K562 (cell line): Measurements from ENCODE around the gene MMEL1. TPM values are rescaled to one million over a fixed set of nuclear protein-coding genes. Genes with fewer than 3 reads are reported as not detected.

ENCODE experiments used
- ATF7 ChIP-seq: fragments of 450-650 bp; IDR thresholded peaks from 2 replicates; pipeline ENCODE4 v1.7.1; 2014; ENCODE audit warnings: mild to moderate bottlenecking, moderate library complexity
- NRF1 ChIP-seq, 2 experiments: fragments of 450-650 bp; IDR thresholded peaks in 1 of 2; conservative IDR thresholded peaks in 1 of 2; 2 replicates each; pipeline ENCODE4 v1.6.1; 2014; ENCODE audit warnings: mild to moderate bottlenecking in 2 of 2
- PHF20 ChIP-seq: fragments of 450-650 bp; IDR thresholded peaks from 2 replicates; pipeline ENCODE4 v1.6.1; 2018; ENCODE audit not compliant: partially characterized antibody
- PHF21A ChIP-seq: fragments of 450-650 bp; IDR thresholded peaks from 2 replicates; pipeline ENCODE4 v1.6.1; 2017; ENCODE audit warnings: low read depth, borderline replicate concordance
- POLR2G ChIP-seq: fragments of 200-400 bp; formaldehyde crosslinking; IDR thresholded peaks from 2 replicates; pipeline ENCODE4 v1.6.1; 2017; ENCODE audit warnings: low read depth, mild to moderate bottlenecking, antibody characterized with exemption, low read length, moderate library complexity
- SIN3B ChIP-seq: fragments of 450-650 bp; IDR thresholded peaks from 2 replicates; pipeline ENCODE4 v1.6.1; 2017; ENCODE audit warnings: low read depth, mild to moderate bottlenecking, moderate library complexity
- SMARCE1 ChIP-seq: fragments of 450-650 bp; IDR thresholded peaks from 2 replicates; pipeline ENCODE4 v1.7.1; 2016; ENCODE audit warnings: mild to moderate bottlenecking
- SRSF1 ChIP-seq: fragments of 200-400 bp; formaldehyde crosslinking; IDR thresholded peaks from 2 replicates; pipeline ENCODE4 v1.6.1; 2017; ENCODE audit warnings: mild to moderate bottlenecking, low read depth, low read length, moderate library complexity
- TBP ChIP-seq: optimal IDR thresholded peaks from 2 replicates; pipeline ENCODE3; 2011; ENCODE audit warnings: low read depth, low read length, improper control_type of control experiment
- ZFP36 ChIP-seq: fragments of 150-350 bp; IDR thresholded peaks from 2 replicates; pipeline ENCODE4 v1.6.1; 2018; ENCODE audit warnings: low read length, low read depth; ENCODE audit not compliant: partially characterized antibody
- ZNF445 ChIP-seq: fragments of 250-450 bp; sonication (Bioruptor Pico); IDR thresholded peaks from 2 replicates; pipeline ENCODE4 v1.4.0; 2020; ENCODE audit warnings: low read depth, mild to moderate bottlenecking, moderate library complexity
- polyA plus RNA-seq, 8 experiments: library from polyadenylated mRNA; depleted of rRNA in 4 of 8; stranded (reverse) in 5 of 8; unstranded in 3 of 8; fragments of >200 nt; fragmentation: Nextera tagmentation in 2 of 8; fragmentation: Illumina TruSeq in 1 of 8; extraction: Ambion mirVana in 2 of 8; extraction: Trizol in 1 of 8; gene quantifications; 2 replicates each; pipeline versions ENCODE4 v1.2.1 to v1.2.3, GENCODE V29; 2011 to 2014; ENCODE audit warnings: inconsistent platforms in 1 of 8, missing spikeins in 1 of 8
- total RNA-seq, 7 experiments: library from RNA; depleted of rRNA in 6 of 7; stranded (reverse); fragments of >200 nt in 6 of 7; fragmentation: Illumina TruSeq in 2 of 7; extraction: Trizol in 2 of 7; gene quantifications; 2 replicates each; pipeline versions ENCODE4 v1.2.1 to v1.2.3, GENCODE V29; 2011 to 2021; ENCODE audit warnings: low replicate concordance in 1 of 7
- TF ChIP-seq, protein P1 (sequence below): fragments of 200-800 bp; sonication (Bioruptor generic); IDR thresholded peaks from 2 replicates; pipeline ENCODE4 v1.6.1; 2017; ENCODE audit warnings: missing genetic modification characterization, missing compliant biosample characterization
- TF ChIP-seq, protein P2 (sequence below): fragments of 450-650 bp; formaldehyde crosslinking; IDR thresholded peaks from 2 replicates; pipeline ENCODE4 v1.4.0; 2022; ENCODE audit warnings: missing genetic modification characterization
- TF ChIP-seq, protein P3 (sequence below): conservative IDR thresholded peaks from 2 replicates; pipeline ENCODE4 v1.6.1; 2011; ENCODE audit warnings: low read depth, mild to moderate bottlenecking, low read length; ENCODE audit not compliant: control insufficient read depth
- TF ChIP-seq, protein P4 (sequence below): fragments of 250-450 bp; sonication (Bioruptor Pico); IDR thresholded peaks from 2 replicates; pipeline ENCODE4 v1.4.0; 2020
- TF ChIP-seq, protein P5 (sequence below): IDR thresholded peaks from 3 replicates; pipeline ENCODE4 v1.6.1; 2011; ENCODE audit warnings: borderline replicate concordance, mild to moderate bottlenecking, moderate library complexity; ENCODE audit not compliant: insufficient read length; ENCODE audit errors: extremely low read depth

MMEL1 gene
- total and polyA plus RNA-seq, 9 of the 15 experiments (the other 6 are each of a cell fraction or from before 2014, with no cell fraction given), result not detected

DNA sequence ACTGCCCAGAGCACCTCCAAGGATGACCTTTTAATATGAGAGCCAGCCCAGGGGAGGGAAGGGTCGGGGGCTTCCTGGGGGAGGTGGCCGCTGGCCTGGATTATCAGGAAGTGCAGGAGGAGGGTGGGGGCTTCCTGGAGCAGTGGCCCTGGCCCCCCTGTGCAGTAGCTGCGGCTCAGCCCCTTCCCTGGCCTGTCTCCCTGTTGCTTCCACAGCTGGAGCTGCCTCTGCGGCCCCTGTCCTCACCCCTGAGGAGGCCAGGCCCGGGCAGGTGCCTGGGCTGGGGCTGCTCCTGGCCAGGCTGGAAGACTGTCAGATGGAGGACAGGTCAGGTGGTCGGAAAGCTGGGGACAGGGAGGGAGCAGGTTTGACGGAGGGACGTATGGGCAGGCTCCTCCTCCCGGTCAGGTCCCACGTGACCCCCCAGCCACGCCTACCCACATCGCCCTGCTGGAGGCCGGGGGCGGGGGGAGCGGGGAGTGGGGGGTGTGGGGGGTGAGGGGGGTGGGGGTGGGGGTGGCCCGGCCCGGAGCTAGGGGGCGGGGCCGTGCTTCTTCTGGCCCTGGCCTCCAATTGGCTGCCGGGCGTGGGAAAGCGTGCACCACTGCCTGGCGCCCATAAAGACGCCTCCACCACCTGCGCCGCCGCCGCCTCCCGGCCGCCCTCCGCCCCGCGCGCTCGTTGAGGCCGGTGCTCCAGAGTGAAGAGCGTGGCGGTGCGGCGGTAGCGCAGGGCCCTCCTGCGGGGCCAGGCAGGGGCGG, 86.9 kb downstream of the MMEL1 start (continued):
- TF ChIP-seq, protein P1, sequence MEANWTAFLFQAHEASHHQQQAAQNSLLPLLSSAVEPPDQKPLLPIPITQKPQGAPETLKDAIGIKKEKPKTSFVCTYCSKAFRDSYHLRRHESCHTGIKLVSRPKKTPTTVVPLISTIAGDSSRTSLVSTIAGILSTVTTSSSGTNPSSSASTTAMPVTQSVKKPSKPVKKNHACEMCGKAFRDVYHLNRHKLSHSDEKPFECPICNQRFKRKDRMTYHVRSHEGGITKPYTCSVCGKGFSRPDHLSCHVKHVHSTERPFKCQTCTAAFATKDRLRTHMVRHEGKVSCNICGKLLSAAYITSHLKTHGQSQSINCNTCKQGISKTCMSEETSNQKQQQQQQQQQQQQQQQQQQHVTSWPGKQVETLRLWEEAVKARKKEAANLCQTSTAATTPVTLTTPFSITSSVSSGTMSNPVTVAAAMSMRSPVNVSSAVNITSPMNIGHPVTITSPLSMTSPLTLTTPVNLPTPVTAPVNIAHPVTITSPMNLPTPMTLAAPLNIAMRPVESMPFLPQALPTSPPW (CRISPR knock-in tag), result peak; percentile 99
- TF ChIP-seq, protein P2, sequence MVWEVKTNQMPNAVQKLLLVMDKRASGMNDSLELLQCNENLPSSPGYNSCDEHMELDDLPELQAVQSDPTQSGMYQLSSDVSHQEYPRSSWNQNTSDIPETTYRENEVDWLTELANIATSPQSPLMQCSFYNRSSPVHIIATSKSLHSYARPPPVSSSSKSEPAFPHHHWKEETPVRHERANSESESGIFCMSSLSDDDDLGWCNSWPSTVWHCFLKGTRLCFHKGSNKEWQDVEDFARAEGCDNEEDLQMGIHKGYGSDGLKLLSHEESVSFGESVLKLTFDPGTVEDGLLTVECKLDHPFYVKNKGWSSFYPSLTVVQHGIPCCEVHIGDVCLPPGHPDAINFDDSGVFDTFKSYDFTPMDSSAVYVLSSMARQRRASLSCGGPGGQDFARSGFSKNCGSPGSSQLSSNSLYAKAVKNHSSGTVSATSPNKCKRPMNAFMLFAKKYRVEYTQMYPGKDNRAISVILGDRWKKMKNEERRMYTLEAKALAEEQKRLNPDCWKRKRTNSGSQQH (CRISPR knock-in tag), result no peak
- TF ChIP-seq ZFP36 (peak; percentile 97), SRSF1 (0 out of 2 replicates have a peak, but pooled peaks have one; percentile 77), PHF20 (peak; percentile 19), NRF1 (conservative IDR thresholded peaks at IDR 0.05 in 1 of 2, IDR thresholded peaks at IDR 0.05 in 1 of 2) (peak in 1 of 2 experiments; percentile 54; a peak in 2 of 4 replicates), SMARCE1 (no peak), ATF7 (peak; percentile 32; the same call in 1 of the 2 replicates), PHF21A (0 out of 2 replicates have a peak, but pooled peaks have one; percentile 39), ZNF445 (no peak), TBP (peak; percentile 62), SIN3B (peak; percentile 67; the same call in 1 of the 2 replicates), POLR2G (peak; percentile 93)
- TF ChIP-seq, protein P3, sequence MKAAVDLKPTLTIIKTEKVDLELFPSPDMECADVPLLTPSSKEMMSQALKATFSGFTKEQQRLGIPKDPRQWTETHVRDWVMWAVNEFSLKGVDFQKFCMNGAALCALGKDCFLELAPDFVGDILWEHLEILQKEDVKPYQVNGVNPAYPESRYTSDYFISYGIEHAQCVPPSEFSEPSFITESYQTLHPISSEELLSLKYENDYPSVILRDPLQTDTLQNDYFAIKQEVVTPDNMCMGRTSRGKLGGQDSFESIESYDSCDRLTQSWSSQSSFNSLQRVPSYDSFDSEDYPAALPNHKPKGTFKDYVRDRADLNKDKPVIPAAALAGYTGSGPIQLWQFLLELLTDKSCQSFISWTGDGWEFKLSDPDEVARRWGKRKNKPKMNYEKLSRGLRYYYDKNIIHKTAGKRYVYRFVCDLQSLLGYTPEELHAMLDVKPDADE, result peak; percentile 39; the same call in 1 of the 2 replicates
- TF ChIP-seq, protein P4, sequence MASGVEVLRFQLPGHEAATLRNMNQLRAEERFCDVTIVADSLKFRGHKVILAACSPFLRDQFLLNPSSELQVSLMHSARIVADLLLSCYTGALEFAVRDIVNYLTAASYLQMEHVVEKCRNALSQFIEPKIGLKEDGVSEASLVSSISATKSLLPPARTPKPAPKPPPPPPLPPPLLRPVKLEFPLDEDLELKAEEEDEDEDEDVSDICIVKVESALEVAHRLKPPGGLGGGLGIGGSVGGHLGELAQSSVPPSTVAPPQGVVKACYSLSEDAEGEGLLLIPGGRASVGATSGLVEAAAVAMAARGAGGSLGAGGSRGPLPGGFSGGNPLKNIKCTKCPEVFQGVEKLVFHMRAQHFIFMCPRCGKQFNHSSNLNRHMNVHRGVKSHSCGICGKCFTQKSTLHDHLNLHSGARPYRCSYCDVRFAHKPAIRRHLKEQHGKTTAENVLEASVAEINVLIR (CRISPR knock-in tag), result no peak
- TF ChIP-seq, protein P5, sequence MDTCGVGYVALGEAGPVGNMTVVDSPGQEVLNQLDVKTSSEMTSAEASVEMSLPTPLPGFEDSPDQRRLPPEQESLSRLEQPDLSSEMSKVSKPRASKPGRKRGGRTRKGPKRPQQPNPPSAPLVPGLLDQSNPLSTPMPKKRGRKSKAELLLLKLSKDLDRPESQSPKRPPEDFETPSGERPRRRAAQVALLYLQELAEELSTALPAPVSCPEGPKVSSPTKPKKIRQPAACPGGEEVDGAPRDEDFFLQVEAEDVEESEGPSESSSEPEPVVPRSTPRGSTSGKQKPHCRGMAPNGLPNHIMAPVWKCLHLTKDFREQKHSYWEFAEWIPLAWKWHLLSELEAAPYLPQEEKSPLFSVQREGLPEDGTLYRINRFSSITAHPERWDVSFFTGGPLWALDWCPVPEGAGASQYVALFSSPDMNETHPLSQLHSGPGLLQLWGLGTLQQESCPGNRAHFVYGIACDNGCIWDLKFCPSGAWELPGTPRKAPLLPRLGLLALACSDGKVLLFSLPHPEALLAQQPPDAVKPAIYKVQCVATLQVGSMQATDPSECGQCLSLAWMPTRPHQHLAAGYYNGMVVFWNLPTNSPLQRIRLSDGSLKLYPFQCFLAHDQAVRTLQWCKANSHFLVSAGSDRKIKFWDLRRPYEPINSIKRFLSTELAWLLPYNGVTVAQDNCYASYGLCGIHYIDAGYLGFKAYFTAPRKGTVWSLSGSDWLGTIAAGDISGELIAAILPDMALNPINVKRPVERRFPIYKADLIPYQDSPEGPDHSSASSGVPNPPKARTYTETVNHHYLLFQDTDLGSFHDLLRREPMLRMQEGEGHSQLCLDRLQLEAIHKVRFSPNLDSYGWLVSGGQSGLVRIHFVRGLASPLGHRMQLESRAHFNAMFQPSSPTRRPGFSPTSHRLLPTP, result peak; percentile 63
